Ectodermal cell (in vitro differentiated cells): ENCODE measurements around the gene VANGL1. TPM values are rescaled to one million over a fixed set of nuclear protein-coding genes. Genes with fewer than 3 reads are reported as not detected.

Experiments used
- H3K27ac ChIP-seq: 2 replicates; pipeline ENCODE4 v1.7.0; 2013; ENCODE audit warnings: mild to moderate bottlenecking, low read depth, low read length; ENCODE audit not compliant: insufficient read depth, poor library complexity, severe bottlenecking
- H3K27me3 ChIP-seq: 2 replicates; pipeline ENCODE4 v1.7.0; 2013; ENCODE audit warnings: mild to moderate bottlenecking, low read length; ENCODE audit not compliant: insufficient read depth, control insufficient read depth, poor library complexity, severe bottlenecking
- H3K36me3 ChIP-seq: one replicate; pipeline ENCODE4 v1.7.0; 2013; ENCODE audit warnings: low read length; ENCODE audit not compliant: control insufficient read depth, insufficient read depth
- H3K4me1 ChIP-seq: one replicate; pipeline ENCODE4 v1.7.0; 2013; ENCODE audit warnings: low read length; ENCODE audit not compliant: control insufficient read depth, insufficient read depth
- H3K4me3 ChIP-seq: 2 replicates; pipeline ENCODE4 v1.7.0; 2013; ENCODE audit warnings: low read depth, low read length, control low read depth; ENCODE audit not compliant: insufficient read depth
- H3K9me3 ChIP-seq: 2 replicates; pipeline ENCODE4 v1.7.0; 2013; ENCODE audit warnings: mild to moderate bottlenecking, low read length, moderate library complexity; ENCODE audit not compliant: control insufficient read depth
- WGBS, 2 experiments: methylation state at CpG; one replicate each; pipeline ENCODE4 v1.1.7; 2013; ENCODE audit warnings: missing lambda C conversion rate in 2 of 2; 5-methylcytosine and 5-hydroxymethylcytosine counted together
- polyA plus RNA-seq, 4 experiments: library from polyadenylated mRNA; stranded (reverse); fragments of 50-300 nt; gene quantifications; one replicate each; pipeline ENCODE4 v1.2.3, GENCODE V29; 2013

VANGL1 gene
- 8.6 TPM for polyA plus RNA-seq (2013, experiment 1 of 4)
- polyA plus RNA-seq (2013, experiment 2 of 4): 9.2 TPM
- polyA plus RNA-seq (2013, experiment 3 of 4): 7.6 TPM
- 7.9 TPM for polyA plus RNA-seq (2013, experiment 4 of 4)

DNA sequence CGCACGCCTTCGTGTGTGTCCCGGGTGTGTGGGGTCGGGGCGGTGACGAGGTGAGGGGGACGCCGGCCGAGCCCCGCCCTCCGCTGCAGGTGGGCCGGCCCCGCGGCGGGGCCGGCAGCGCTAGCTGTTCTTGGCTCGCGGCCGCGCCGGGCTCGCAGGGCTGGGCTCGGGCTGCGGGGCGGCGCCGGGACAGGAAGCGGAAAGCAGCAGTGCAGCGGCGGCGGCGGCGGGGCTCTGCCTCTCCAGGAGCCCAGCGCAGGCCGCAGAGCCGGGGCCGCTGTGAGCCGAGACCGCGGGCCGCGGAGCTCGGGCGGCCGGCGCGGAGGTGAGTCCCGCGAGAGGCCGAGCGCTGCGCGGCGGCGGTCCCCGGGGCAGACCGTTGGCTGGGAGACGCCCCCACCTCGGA, at the start of gene VANGL1:
Gene VANGL1 (plus strand): TSS at position 209 of the 406 bp plus-strand sequence. CDS start 9,444 bp downstream, outside the sequence.
- Histone ChIP-seq H3K36me3 (no peaks in the 10 kb centered on the region), H3K27me3 (peaks cover 21% of the 10 kb centered on the region), H3K27ac (no peak within 1 kb of the TSS), H3K4me1 (peaks cover 5% of the 10 kb centered on the region), H3K4me3 (peak within 1 kb of the TSS; percentile 78), H3K9me3 (no peaks in the 10 kb centered on the region)
- 1% methylated on average over 61 of the region's 61 CpGs for WGBS, 2 experiments

DNA sequence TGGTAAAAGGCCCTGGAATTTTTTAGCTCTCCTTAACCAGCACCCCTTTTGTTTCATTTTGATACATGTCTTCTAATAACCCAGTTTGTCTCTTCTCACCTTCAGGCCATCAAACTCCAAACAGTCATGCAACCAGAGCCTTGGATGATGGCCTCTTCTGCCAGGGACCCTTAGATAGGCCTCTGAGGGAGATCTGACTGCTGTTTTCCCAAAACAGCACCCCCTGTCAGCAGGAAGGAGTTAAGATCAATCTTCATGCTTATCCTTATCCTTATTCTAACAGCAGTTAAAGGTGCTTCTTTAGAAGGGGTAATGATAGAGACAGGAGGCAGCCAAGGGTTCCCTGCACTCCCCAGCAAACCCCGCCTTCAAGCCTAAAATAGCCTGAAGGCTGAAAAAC, 49.5 kb upstream of the VANGL1 start:
- no peak overlapping the region for H3K4me3 ChIP-seq
- WGBS, 2 experiments: 95 to 100% methylated on average over 1 of the region's 1 CpG
- H3K36me3 ChIP-seq: no peaks in the 10 kb centered on the region
- no peaks in the 10 kb centered on the region for H3K4me1 ChIP-seq
- no peaks in the 10 kb centered on the region for H3K27me3 ChIP-seq
- H3K27ac ChIP-seq: no peak overlapping the region
- H3K9me3 ChIP-seq: no peaks in the 10 kb centered on the region

DNA sequence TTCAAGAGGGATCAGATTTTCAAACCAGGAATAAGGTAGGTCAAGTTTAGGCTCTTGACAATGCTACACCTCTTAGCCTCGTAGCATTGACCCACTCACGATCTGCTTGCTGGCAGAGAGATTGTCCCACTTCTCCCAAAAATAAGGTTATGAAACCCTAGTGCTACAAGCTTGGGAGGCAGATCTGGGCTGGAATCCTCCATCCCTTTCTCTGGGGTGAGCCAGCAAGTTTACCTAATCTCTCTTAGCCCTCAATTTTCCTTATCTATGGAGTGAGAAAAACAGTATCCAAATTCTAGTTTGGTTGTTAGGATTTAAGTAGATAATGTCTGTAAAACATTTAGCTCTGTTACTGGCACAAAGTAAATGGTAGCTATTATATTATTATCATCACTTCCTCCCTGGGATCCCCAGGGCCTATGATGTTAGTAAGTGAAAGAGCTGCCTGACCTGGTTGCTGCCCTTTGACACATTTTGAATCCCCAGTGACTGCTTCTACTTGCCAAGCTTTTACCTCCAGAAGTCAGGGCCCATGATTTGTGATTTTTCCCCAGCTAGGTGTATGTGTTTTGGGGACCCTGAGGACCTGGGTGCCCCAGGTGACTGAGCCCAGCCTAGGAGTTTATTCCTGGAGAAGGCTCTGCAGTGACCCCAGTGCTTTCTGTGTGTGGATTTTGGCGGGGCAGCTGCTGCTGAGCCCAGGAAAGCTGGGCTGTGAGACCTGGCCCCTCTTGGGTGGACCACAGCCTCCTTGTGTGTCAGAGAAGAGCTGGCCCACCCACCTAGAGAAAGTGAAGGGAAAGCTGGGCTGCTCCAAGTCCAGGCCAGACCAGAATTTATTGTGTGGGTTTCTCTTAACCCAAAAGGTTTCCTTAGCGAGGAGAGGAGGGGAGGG, 48.2 kb upstream of the VANGL1 start:
- Histone ChIP-seq H3K36me3 (no peaks in the 10 kb centered on the region), H3K9me3 (no peaks in the 10 kb centered on the region), H3K27ac (no peak overlapping the region), H3K27me3 (no peaks in the 10 kb centered on the region), H3K4me1 (no peaks in the 10 kb centered on the region), H3K4me3 (no peak overlapping the region)
- 90 to 92% methylated on average over 4 of the region's 4 CpGs for WGBS, 2 experiments

GRCh38 chr1:115594600-115594999, 47.2 kb upstream of the VANGL1 start:
- no peaks in the 10 kb centered on the region for H3K4me1 ChIP-seq
- no peak overlapping the region for H3K4me3 ChIP-seq
- H3K27ac ChIP-seq: no peak overlapping the region
- H3K27me3 ChIP-seq: no peaks in the 10 kb centered on the region
- 97 to 99% methylated on average over 4 of the region's 4 CpGs for whole genome bisulfite sequencing, 2 experiments
- H3K36me3 ChIP-seq: no peaks in the 10 kb centered on the region
- no peaks in the 10 kb centered on the region for H3K9me3 ChIP-seq

GRCh38 chr1:115595279-115596079, 46.3 kb upstream of the VANGL1 start:
- 69 to 70% methylated on average over 12 of the region's 12 CpGs for WGBS, 2 experiments
- no peaks in the 10 kb centered on the region for H3K27me3 ChIP-seq
- H3K9me3 ChIP-seq: no peaks in the 10 kb centered on the region
- H3K4me3 ChIP-seq: no peak overlapping the region
- H3K4me1 ChIP-seq: no peaks in the 10 kb centered on the region
- H3K27ac ChIP-seq: no peak overlapping the region
- no peaks in the 10 kb centered on the region for H3K36me3 ChIP-seq

GRCh38 chr1:115596080-115596780, 45.5 kb upstream of the VANGL1 start:
- H3K27ac ChIP-seq: no peak overlapping the region

DNA sequence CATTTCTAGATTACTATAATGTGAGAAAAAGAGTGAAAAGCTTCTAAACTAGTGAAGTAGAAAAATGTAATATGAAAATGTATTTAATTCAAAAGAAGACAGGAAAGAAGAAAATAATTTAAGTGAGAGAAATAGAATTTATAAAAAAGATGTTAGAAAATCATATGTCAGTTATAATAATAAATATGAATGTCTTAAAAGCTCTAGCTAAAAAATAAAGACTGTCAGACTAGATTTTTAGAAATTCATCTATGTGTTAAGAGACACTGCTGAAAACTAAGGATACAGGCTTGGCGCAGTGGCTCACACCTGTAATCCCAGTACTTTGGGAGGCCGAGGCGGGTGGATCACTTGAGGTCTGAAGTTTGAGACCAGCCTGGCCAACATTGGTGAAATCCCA, 37.3 kb upstream of the VANGL1 start:
- Histone ChIP-seq H3K4me1 (no peaks in the 10 kb centered on the region), H3K4me3 (no peak overlapping the region), H3K27me3 (no peaks in the 10 kb centered on the region), H3K36me3 (no peaks in the 10 kb centered on the region), H3K9me3 (no peaks in the 10 kb centered on the region), H3K27ac (no peak overlapping the region)
- WGBS, 2 experiments: 86 to 91% methylated on average over 3 of the region's 3 CpGs

More at GRCh38 chr1:115596080-115596780, 45.5 kb upstream of the VANGL1 start:
- Histone ChIP-seq H3K27me3 (no peaks in the 10 kb centered on the region), H3K4me3 (no peak overlapping the region), H3K36me3 (no peaks in the 10 kb centered on the region), H3K4me1 (no peaks in the 10 kb centered on the region), H3K9me3 (no peaks in the 10 kb centered on the region)
- WGBS, 2 experiments: 38 to 40% methylated on average over 6 of the region's 7 CpGs

DNA sequence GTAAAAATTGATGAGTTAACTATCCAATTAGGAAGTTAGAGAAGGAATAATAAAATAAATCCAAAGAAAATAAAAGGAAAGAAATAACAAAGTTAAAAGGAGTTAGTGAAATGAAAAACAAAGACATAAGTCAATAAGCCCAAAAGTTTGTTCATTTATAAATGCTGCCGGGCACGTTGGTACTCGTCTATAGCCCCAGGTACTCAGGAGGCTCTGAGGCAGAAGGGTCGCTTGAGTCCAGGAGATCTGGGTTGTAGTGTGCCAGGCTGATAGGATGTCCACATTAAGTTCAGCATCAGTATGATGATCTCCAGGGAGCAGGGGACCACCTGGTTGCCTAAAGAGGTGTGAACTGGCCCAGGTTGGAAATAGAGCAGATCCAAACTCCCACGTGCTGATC, 35.5 kb upstream of the VANGL1 start:
- Histone ChIP-seq H3K4me3 (no peak overlapping the region), H3K4me1 (no peaks in the 10 kb centered on the region), H3K27ac (no peak overlapping the region), H3K9me3 (no peaks in the 10 kb centered on the region), H3K27me3 (no peaks in the 10 kb centered on the region), H3K36me3 (no peaks in the 10 kb centered on the region)
- WGBS, 2 experiments: 93% methylated on average over 5 of the region's 5 CpGs

DNA sequence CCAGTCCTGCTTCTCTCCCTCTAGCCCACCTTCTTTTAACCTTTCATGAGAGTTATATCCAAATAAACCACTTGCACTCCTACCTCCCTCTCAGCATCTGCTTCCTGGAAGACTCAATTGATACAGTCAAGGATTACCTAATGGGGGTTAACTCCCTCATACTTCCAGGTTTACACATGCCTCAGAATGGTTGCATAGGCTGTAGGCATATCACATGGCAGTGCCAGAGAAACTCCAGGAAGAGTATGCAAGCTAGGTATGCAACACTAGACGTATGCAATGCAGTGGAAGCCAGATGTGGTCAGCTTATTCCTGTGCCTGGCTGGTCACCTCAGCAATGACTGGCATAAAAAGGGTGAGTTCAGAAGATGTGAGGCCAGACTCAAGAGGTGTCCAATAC, 32.7 kb upstream of the VANGL1 start:
- no peaks in the 10 kb centered on the region for H3K36me3 ChIP-seq
- no peak overlapping the region for H3K27ac ChIP-seq
- no peak overlapping the region for H3K4me3 ChIP-seq
- WGBS, 2 experiments: 95 to 96% methylated on average over 1 of the region's 1 CpG
- no peaks in the 10 kb centered on the region for H3K27me3 ChIP-seq
- no peaks in the 10 kb centered on the region for H3K4me1 ChIP-seq
- no peaks in the 10 kb centered on the region for H3K9me3 ChIP-seq
